ENCODE measurements around the gene GRIN3A.
"Not testable (repeated sequence)": the region's sequence is repeated elsewhere in the genome, so short reads cannot be mapped to it uniquely, and the experiment has no call there.

The GRIN3A gene

GRCh38 chr9:101738566-101739183, at the start of gene GRIN3A:
TSS of gene GRIN3A (minus strand) at chr9:101738647. CDS start at chr9:101737979, 668 bp downstream.
- FAIRE-seq (no peak), DNase-seq (ENCODE audit: insufficient read length, low spot score) (no peak)
- TF ChIP-seq POLR2A (IDR thresholded peaks at IDR 0.05; ENCODE audit: low read depth, low read length): no peak

GRCh38 chr9:101787891-101788290, 49.4 kb upstream of the GRIN3A start:
- no peak for FAIRE-seq
- TF ChIP-seq POLR2A (IDR thresholded peaks at IDR 0.05; ENCODE audit: low read depth, low read length): no peak
- no peak for DNase-seq (ENCODE audit: insufficient read length, low spot score)

GRCh38 chr9:101778332-101778731, 39.9 kb upstream of the GRIN3A start:
- no peak for DNase-seq (ENCODE audit: insufficient read length, low spot score)
- no peak for FAIRE-seq
- no peak for TF ChIP-seq POLR2A (IDR thresholded peaks at IDR 0.05; ENCODE audit: low read depth, low read length)

- no peak for DNase-seq (ENCODE audit: insufficient read length, low spot score)
- no peak for FAIRE-seq
- TF ChIP-seq POLR2A (IDR thresholded peaks at IDR 0.05; ENCODE audit: low read depth, low read length): no peak
Observed at GRCh38 chr9:101764472-101764871, 26.0 kb upstream of the GRIN3A start.

GRCh38 chr9:101758304-101758930, 20.0 kb upstream of the GRIN3A start:
- FAIRE-seq (peak; percentile 79), DNase-seq (ENCODE audit: insufficient read length, low spot score) (no peak)
- no peak for TF ChIP-seq POLR2A (IDR thresholded peaks at IDR 0.05; ENCODE audit: low read depth, low read length)

GRCh38 chr9:101753716-101754115, 15.3 kb upstream of the GRIN3A start:
- DNase-seq (ENCODE audit: insufficient read length, low spot score) (no peak), FAIRE-seq (no peak)
- TF ChIP-seq POLR2A (IDR thresholded peaks at IDR 0.05; ENCODE audit: low read depth, low read length): no peak

- FAIRE-seq (no peak), DNase-seq (ENCODE audit: insufficient read length, low spot score) (no peak)
- no peak for TF ChIP-seq POLR2A (IDR thresholded peaks at IDR 0.05; ENCODE audit: low read depth, low read length)
Observed at GRCh38 chr9:101751895-101752294, 13.4 kb upstream of the GRIN3A start.

- FAIRE-seq (no peak), DNase-seq (ENCODE audit: insufficient read length, low spot score) (no peak)
- no peak for TF ChIP-seq POLR2A (IDR thresholded peaks at IDR 0.05; ENCODE audit: low read depth, low read length)
Observed at GRCh38 chr9:101739311-101739710, 864 bp upstream of the GRIN3A start.

GRCh38 chr9:101737705-101738565, 512 bp downstream of the GRIN3A start:
- DNase-seq (ENCODE audit: insufficient read length, low spot score) (no peak), FAIRE-seq (no peak)
- TF ChIP-seq POLR2A (IDR thresholded peaks at IDR 0.05; ENCODE audit: low read depth, low read length): no peak

GRCh38 chr9:101737165-101737704, 1.2 kb downstream of the GRIN3A start:
- DNase-seq (ENCODE audit: insufficient read length, low spot score) (no peak), FAIRE-seq (no peak)
- TF ChIP-seq POLR2A (IDR thresholded peaks at IDR 0.05; ENCODE audit: low read depth, low read length): no peak

GRCh38 chr9:101736717-101737116, 1.7 kb downstream of the GRIN3A start:
- FAIRE-seq: no peak
- no peak for DNase-seq (ENCODE audit: insufficient read length, low spot score)
- no peak for TF ChIP-seq POLR2A (IDR thresholded peaks at IDR 0.05; ENCODE audit: low read depth, low read length)

- DNase-seq (ENCODE audit: insufficient read length, low spot score) (no peak), FAIRE-seq (no peak)
- no peak for TF ChIP-seq POLR2A (IDR thresholded peaks at IDR 0.05; ENCODE audit: low read depth, low read length)
Observed at GRCh38 chr9:101731429-101731828, 7.0 kb downstream of the GRIN3A start.

- DNase-seq (ENCODE audit: insufficient read length, low spot score): no peak
- FAIRE-seq: peak; percentile 94
- no peak for TF ChIP-seq POLR2A (IDR thresholded peaks at IDR 0.05; ENCODE audit: low read depth, low read length)
Observed at GRCh38 chr9:101727612-101728524, 10.6 kb downstream of the GRIN3A start.

GRCh38 chr9:101724271-101724670, 14.2 kb downstream of the GRIN3A start:
- FAIRE-seq; DNase-seq (ENCODE audit: insufficient read length, low spot score): not testable (repeated sequence)

All from H54 (cell line).